Renal cortex interstitium (tissue), 15 donors: Measurements from ENCODE around the gene LRP2BP. TPM values are rescaled to one million over a fixed set of nuclear protein-coding genes. Genes with fewer than 3 reads are reported as not detected.

ENCODE experiments used
- DNase-seq, 11 donors: peaks; one replicate each; pipeline ENCODE4 v3.0.0-alpha.2; 2013; ENCODE audit warnings: low read depth in 9 of 11, low spot score in 4 of 11; ENCODE audit errors: extremely low read depth in 1 of 11
- long read RNA-seq, 16 experiments: transcript quantifications; one replicate each; lab custom pipeline, GENCODE V29; 2026
- polyA plus RNA-seq, 3 donors: library from polyadenylated mRNA; unstranded; fragments of 120-200 nt; gene quantifications; one replicate each; pipeline ENCODE4 v1.2.1, GENCODE V29; 2013; ENCODE audit not compliant: insufficient read length in 3 of 3

Gene LRP2BP
- 1 to 10 TPM; 2.6 to 7.0 (median 3.6) TPM for polyA plus RNA-seq
- long read RNA-seq, donor 1, partial matches to known transcripts: 9 of 9 reads
- long read RNA-seq, donor 1, other reads (novel, unspliced or antisense): 0 of 9 reads
- long read RNA-seq, donor 2, partial matches to known transcripts: 11 of 11 reads
- long read RNA-seq, donor 2, other reads (novel, unspliced or antisense): 0 of 11 reads
- long read RNA-seq, donor 3, partial matches to known transcripts: 6 of 14 reads
- long read RNA-seq, donor 3, other reads (novel, unspliced or antisense): 8 of 14 reads
- long read RNA-seq, donor 4: 0 reads
- long read RNA-seq, donor 5: 0 reads
- long read RNA-seq, donor 6, partial matches to known transcripts: 0 of 1 reads
- long read RNA-seq, donor 6, other reads (novel, unspliced or antisense): 0 of 1 reads
- long read RNA-seq, donor 7: 0 reads
- long read RNA-seq, donor 8: 0 reads
- long read RNA-seq, donor 9: 0 reads
- long read RNA-seq, donor 10: 0 reads
- long read RNA-seq, donor 11: 0 reads
- long read RNA-seq, donor 12: 0 reads
- long read RNA-seq, donor 13: 0 reads
- long read RNA-seq, donor 14: 0 reads
- long read RNA-seq, donor 15: 0 reads
- long read RNA-seq, donor 16, partial matches to known transcripts: 17 of 34 reads
- long read RNA-seq, donor 16, other reads (novel, unspliced or antisense): 17 of 34 reads

DNA sequence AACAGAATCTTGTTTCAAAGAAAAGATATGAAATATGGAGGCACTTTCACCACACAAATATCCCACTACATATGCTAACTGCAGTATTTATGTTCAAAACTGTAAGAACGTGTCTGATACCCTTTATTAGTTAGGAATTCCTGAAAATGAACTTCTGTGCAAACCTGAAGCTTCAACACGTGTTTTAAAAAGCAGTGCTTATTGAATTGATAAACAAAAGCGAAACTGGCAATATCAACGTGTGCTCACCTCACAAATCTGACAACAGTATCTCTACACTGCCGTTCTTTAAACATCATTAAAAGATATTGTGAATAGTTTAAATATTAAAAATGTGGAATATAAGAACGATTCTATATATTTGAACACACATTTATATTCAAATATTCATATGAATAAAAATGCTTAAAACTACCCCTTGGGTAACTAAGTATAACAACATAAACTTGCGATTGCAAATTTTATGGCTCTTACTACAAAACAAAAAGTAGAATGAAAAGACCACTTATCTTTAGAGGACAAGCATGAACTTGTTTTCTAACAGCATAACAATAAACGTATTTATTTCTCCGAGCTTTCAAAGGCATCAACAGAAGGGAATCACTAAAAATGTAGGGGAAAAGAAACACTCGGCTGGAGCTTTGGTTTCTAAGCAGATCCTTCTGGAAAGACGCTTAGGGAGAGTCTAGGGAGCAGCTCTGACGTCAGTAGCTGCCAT lies at the start of gene LRP2BP:
LRP2BP (minus strand) TSS at position 687 of the 718 bp plus-strand sequence. CDS start 17,738 bp downstream, outside the sequence.
- peak in 4 of 11 donors; percentile 75 to 90 (median 80) for DNase-seq

- no peak for DNase-seq
Observed at GRCh38 chr4:185445209-185445608, 49.5 kb upstream of the LRP2BP start.

- no peak for DNase-seq
Observed at GRCh38 chr4:185441479-185441878, 45.8 kb upstream of the LRP2BP start.

DNA sequence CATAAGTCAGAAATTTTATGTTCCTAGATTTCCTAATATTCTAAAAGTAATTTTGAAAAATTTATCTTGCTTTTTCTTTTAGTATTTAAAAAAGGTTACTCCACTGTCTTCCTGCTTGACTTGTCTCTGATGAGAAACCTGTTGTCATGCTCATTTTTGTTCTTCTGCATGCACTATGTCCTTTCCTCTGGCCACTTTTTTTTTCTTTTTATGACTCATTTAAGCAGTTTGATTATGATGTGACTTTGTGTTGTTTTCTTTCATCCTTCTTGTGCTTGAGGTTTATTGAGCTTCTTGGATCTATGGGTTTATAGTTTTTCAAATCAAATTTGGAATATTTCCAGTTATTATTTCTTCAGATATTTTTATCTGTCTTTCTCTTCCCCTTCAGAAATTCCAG lies 42.1 kb upstream of the LRP2BP start:
- no peak for DNase-seq

DNA sequence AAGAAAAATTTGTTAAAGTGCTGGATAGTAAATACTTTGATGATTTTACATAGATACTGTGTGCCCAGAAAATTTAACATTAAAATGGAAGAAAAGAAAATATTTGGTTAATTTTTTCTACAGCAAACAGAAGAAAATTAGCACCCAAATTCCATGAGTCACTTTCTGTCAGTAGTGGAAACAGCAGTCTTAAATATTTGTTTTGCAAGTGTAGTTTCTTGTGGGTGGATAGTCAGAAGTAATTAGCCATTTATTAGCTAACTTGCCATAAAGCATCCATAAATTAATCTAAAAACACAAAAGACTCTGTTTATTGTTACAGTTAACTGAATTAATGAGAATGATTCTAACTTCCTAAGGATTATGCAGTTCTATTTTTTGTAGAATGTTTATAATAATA lies 39.7 kb upstream of the LRP2BP start:
- DNase-seq: no peak

GRCh38 chr4:185429660-185430059 lies 33.9 kb upstream of the LRP2BP start:
- DNase-seq: no peak

- no peak for DNase-seq
Observed at GRCh38 chr4:185426960-185427688, 31.4 kb upstream of the LRP2BP start.

- DNase-seq: peak; percentile 81 to 96 (median 88)
Observed at GRCh38 chr4:185425647-185426352, 30.1 kb upstream of the LRP2BP start, which contains the start of gene UFSP2. Gene UFSP2, minus strand, starts transcription at chr4:185425964. Its CDS starts 96 bp downstream, at chr4:185425868.

DNA sequence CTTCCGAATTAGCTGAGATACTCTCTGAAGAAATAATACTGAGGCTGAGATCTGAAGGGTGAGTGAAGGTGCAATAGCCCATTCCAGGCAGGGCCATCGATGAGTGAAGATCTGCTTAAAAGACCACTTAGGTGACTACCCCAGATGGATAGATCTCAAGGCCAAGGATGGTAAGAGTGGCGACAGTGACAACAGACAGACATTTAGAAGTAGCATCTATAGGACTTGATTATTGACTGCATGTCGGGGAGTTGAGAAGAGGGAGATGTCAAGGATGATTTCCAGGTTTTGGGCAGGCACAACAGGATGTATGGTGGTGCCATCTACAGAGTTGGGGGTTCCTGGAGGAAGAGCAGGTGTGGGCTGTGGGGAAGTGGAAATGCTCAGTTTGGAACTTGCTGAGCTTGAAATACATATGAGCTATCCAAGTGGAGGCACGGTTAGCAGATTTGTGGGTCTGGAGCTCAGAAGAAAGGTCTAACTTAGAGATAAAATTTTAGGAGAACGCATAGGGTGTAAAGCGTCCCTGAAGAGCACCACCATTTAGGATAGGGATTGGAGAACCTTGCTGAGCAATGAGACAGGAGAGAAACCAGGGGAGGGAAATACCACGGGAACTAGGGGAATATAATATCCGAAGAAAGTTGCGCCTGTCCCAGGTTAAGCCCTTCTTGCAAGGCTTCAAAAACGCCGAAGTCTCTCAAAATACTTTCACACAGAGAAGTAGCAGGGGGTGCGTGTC lies 29.4 kb upstream of the LRP2BP start:
- DNase-seq: peak in 3 of 11 donors; percentile 9 to 25 (median 16)

DNA sequence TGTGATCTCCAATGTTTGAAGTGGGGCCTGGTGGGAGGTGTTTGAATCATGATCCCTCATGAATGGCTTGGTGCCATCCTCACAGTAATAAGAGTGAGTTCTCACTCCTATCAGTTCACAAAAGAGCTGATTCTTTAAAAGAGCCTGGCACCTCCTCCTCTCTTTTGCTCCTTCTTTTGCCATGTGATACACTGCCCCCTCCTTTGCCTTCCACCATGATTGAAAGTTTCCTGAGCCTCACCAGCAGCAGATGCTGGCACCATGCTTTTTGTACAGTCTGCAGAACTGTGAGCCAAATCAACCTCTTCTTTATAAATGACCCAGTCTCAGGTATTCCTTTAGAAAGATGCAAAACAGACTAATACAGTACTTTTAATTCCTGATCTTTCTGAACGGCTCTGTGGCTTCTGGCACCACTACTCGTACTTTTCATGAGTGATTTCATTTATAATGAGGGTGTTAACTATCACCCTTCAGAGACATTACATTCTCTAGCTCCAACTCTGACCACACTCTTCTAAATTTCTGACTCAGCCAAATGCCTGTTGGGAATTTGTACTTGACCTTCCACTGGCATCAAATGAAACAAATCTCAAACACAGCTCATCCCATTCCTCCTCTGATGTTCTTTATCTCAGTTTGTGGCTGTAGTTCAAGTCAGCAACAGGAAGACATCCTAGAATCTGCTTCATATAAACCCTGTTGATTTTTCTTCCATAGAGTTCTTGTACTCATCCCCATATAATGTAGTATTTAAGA lies 25.8 kb upstream of the LRP2BP start:
- DNase-seq: no peak

GRCh38 chr4:185416955-185417354 lies 21.2 kb upstream of the LRP2BP start:
- DNase-seq: no peak

DNA sequence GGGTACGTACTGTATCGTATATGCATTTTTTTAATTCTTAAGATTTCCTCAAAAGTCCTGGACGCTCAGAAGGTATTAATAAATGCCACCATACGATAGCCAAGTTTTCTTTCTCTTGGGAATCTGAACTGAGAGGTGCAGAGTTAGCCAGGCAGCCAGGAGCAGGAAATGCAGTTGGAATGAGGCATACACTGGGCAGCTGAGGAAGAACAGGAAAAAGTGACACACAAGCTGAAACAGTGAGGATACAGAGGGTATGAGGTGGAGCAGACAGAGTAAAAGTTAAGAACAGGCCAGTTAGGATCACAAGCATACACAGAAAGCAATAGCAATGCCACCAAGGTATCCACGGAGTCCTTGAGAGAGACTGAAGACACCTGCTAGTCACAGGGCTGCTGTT lies 16.7 kb upstream of the LRP2BP start:
- DNase-seq: no peak

GRCh38 chr4:185411849-185412248 lies 16.1 kb upstream of the LRP2BP start:
- DNase-seq: no peak

- DNase-seq: no peak
Observed at GRCh38 chr4:185408432-185408831, 12.7 kb upstream of the LRP2BP start.

DNA sequence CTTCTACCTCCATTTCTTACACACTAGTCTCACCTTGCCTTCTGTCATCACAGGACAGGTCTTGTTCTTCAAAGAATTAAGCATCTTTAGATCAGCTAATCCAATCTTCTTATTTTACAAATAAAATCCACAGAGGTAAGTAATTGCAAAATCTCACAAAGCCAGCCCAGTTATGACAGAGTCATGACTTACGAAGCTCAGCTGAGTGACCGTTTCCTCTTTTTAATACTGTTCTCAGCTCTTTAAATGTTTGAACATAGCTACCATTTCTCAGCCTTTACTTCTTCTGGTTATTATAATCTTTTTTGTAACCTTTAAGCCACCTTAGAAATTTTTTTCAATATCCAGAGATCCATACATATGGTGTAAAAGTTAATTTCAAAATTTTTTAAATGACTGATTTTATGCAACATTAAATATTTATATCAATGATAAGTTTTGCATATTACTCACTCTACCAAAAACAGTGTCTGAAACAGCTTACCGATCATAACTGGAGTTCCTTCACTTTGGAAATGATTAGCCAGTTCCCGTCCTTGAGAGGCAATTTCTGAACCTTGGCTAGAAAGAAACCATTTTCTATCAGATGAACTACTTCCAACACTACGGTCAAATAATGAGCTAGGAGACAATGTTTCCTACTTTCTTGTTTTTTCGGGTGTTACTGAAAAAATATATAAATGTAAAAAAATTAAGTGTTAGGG lies 9.7 kb upstream of the LRP2BP start:
- no peak for DNase-seq

- DNase-seq: no peak
Observed at GRCh38 chr4:185404031-185404430, 8.3 kb upstream of the LRP2BP start.
